ENCODE data around the gene WDFY2.
"Not testable (repeated sequence)": the region's sequence is repeated elsewhere in the genome, so short reads cannot be mapped to it uniquely, and the experiment has no call there.

The WDFY2 gene

DNA sequence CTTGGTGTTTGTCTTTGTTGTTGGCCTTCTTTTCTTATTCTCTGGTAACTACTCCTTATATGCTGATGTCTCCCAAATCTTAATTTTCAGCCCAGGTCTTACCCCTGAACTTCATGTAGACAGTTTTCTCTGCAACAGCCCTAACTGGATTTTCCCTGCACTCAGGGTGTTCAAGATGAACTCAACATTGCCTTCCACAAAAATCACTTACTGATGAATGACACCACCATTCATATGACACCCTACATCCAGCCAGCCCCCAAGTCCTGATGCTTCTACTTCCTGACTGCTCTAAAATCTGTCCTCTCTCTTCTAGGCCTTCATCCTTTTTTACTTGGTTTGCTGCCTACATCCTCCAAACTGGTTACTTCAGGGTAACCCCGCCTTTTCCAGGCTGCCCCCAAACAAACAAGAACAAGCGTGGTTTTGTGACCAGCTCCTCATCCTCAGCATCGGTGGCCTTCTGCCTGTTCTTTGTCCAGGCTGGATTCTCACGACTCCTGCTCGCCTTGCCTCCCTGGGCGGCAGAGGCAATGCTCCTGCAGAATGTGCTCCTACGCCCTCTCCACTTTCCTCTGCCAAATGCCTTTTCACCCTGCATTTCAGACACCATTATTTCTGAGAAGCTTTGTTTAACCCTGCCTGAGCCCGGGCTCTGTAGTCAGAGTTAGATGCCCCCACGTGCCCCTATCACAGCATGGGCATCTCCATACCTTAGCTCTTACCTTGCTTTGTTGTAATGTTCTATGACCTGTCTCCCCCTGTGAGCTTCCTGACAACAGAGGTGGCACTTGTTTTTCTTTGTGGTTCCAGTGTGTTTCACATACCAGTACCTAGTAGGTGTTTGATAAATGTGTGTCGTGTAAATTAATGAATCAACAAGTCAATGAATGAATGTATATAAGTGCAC, 61.8 kb downstream of the WDFY2 start:
- no peaks in the 10 kb centered on the region for H3K9me3 Mint-ChIP-seq
- TF ChIP-seq CTCF (IDR thresholded peaks at IDR 0.05; ENCODE audit: unreplicated experiment in 3 of 3), result no peak
- peaks cover 2% of the 10 kb centered on the region for H3K36me3 Mint-ChIP-seq (ENCODE audit: low read depth)
- peaks cover 21% of the 10 kb centered on the region for H3K4me1 Mint-ChIP-seq
- H3K27ac Mint-ChIP-seq, result no peak overlapping the region
- no peak overlapping the region for H3K4me3 Mint-ChIP-seq
- H3K27me3 Mint-ChIP-seq (ENCODE audit: low read depth), result no peaks in the 10 kb centered on the region

DNA sequence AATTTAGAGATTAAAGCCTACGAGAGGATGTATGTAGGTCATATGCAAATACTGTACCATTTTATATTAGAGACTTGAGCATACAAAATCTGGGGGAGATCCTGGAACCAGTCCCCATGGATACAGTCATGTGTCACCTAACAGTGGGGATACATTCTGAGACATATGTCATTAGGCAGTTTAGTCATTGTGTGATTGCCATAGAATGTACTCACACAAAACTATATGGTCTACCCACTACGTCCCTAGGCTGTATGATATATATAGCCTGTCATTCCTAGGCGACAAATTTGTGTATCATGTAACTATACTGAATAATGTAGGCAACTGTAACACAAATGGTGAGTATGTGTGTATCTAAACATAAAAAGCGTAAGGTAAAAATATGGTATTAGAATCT, 62.8 kb downstream of the WDFY2 start:
- TF ChIP-seq CTCF (IDR thresholded peaks at IDR 0.05; ENCODE audit: unreplicated experiment in 3 of 3), result no peak
- Mint-ChIP-seq H3K27me3 (ENCODE audit: low read depth) (no peaks in the 10 kb centered on the region), H3K36me3 (ENCODE audit: low read depth) (peaks cover 13% of the 10 kb centered on the region), H3K4me1 (peaks cover 21% of the 10 kb centered on the region), H3K4me3 (no peak overlapping the region), H3K9me3 (peaks cover 7% of the 10 kb centered on the region), H3K27ac (no peak overlapping the region)

DNA sequence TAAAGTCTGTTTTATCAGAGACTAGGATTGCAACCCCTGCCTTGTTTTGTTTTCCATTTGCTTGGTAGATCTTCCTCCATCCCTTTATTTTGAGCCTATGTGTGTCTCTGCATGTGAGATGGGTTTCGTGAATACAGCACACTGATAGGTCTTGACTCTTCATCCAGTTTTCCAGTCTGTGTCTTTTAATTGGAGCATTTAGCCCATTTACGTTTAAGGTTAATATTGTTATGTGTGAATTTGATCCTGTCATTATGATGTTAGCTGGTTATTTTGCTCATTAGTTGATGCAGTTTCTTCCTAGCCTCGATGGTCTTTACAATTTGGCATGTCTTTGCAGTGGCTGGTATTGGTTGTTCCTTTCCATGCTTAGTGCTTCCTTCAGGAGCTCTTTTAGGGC, 67.9 kb downstream of the WDFY2 start:
- not testable (repeated sequence) for H3K27me3 Mint-ChIP-seq (ENCODE audit: low read depth); H3K4me3 Mint-ChIP-seq; H3K27ac Mint-ChIP-seq; H3K4me1 Mint-ChIP-seq
- peaks cover 42% of the 10 kb centered on the region for H3K9me3 Mint-ChIP-seq
- H3K36me3 Mint-ChIP-seq (ENCODE audit: low read depth), result peaks cover 48% of the 10 kb centered on the region

- Mint-ChIP-seq H3K4me1 (peaks cover 7% of the 10 kb centered on the region), H3K4me3 (no peak overlapping the region), H3K36me3 (ENCODE audit: low read depth) (peaks cover 43% of the 10 kb centered on the region), H3K27ac (peak overlapping the region in 1 of 3 experiments; percentile 1), H3K27me3 (ENCODE audit: low read depth) (no peaks in the 10 kb centered on the region), H3K9me3 (peaks cover 32% of the 10 kb centered on the region)
- TF ChIP-seq CTCF (IDR thresholded peaks at IDR 0.05; ENCODE audit: unreplicated experiment in 3 of 3), result no peak
These were observed 75.2 kb downstream of the WDFY2 start for GRCh38 chr13:51659276-51660127.

GRCh38 chr13:51660813-51661212, 76.6 kb downstream of the WDFY2 start:
- peaks cover 7% of the 10 kb centered on the region for H3K4me1 Mint-ChIP-seq
- H3K9me3 Mint-ChIP-seq, result peaks cover 19% of the 10 kb centered on the region
- peaks cover 33% of the 10 kb centered on the region for H3K36me3 Mint-ChIP-seq (ENCODE audit: low read depth)
- no peak overlapping the region for H3K27ac Mint-ChIP-seq
- no peak overlapping the region for H3K4me3 Mint-ChIP-seq
- TF ChIP-seq CTCF (IDR thresholded peaks at IDR 0.05; ENCODE audit: unreplicated experiment in 3 of 3), result no peak
- no peaks in the 10 kb centered on the region for H3K27me3 Mint-ChIP-seq (ENCODE audit: low read depth)

Data from nephron (organoid).